Panc1 (cell line): ENCODE data around the gene GFAP.

Experiments
- CTCF ChIP-seq: fragments of 450-650 bp; IDR thresholded peaks from 2 replicates; pipeline ENCODE4 v1.5.1; 2017; ENCODE audit warnings: mild to moderate bottlenecking
- POLR2AphosphoS5 ChIP-seq: IDR thresholded peaks from 2 replicates; pipeline ENCODE4 v1.6.1; 2012; ENCODE audit warnings: mild to moderate bottlenecking, low read depth, low read length, moderate library complexity
- REST ChIP-seq, 2 experiments: IDR thresholded peaks; 2 replicates each; pipeline ENCODE4 v1.6.1; 2011 to 2012; ENCODE audit warnings: low read depth in 2 of 2, control low read depth in 1 of 2, low read length in 1 of 2, mild to moderate bottlenecking in 1 of 2, moderate library complexity in 1 of 2; ENCODE audit not compliant: insufficient read depth in 1 of 2
- SIN3A ChIP-seq: IDR thresholded peaks from 2 replicates; pipeline ENCODE4 v1.6.1; 2012; ENCODE audit warnings: low read depth, mild to moderate bottlenecking, low read length, moderate library complexity, borderline replicate concordance; ENCODE audit not compliant: insufficient read depth
- TCF7L2 ChIP-seq: IDR thresholded peaks from 2 replicates; pipeline ENCODE4 v1.6.1; 2011; ENCODE audit warnings: mild to moderate bottlenecking, low read depth, low read length, inconsistent platforms

DNA sequence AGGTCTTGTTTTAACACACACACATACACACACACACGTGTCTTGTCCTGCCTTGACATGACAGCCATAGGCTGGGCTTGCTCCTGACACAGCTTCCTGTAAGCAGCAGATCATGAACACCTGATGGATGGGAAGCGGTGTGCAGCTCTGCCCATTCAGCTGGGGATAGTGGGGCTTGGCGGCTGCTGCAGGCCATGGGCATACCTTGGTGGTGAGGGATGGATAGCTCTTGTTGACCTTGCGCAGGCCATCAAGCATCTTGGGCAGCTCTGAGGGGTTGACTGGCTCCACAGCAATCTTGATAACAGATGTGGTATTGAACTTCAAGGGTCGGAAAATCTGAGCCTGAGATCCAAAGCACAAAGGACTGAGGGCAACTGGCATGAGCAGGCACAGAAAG lies 55.6 kb downstream of the GFAP start:
- no peak for TF ChIP-seq CTCF
- TF ChIP-seq REST (IDR thresholded peaks at IDR 0.05; ENCODE audit: insufficient read depth in 1 of 2, low read depth in 2 of 2, low read length in 1 of 2) = no peak
- TF ChIP-seq POLR2AphosphoS5 = no peak
- TF ChIP-seq SIN3A = no peak
- no peak for TF ChIP-seq TCF7L2
